Measurements from ENCODE around the gene ELP1.

ELP1 gene

DNA sequence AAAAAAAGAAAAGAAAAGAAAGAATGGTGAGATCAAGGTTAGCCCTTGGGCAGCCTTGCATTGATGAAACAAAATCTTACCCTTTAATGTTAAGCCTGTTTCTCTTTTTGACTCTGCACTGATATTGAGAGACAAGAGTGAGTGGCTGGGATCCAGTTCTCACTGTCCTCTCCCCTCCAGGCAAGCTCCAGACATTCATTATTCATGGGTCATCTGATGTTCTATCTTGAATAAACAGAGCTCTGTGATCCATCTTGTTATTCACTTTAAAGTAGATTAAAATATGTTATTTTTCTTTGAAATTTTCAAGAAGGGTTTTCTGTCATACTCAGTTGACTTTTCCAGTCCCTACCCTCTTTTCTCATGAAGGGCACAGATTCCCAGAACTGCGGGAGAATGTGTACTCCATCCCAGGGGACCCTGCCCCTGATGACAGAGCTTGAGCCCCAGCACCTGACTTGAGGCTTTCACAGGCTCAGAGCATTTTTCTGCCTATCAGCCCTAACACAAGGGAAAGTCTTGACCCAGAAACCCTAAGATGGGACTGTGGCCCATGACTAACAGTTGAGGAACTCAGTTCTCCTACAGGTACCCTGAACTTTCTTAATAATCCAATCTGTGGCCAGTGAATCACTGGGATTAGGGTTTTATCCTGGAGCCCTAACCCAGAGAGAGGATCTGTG lies 102.3 kb downstream of the ELP1 start:
- H3K4me3 ChIP-seq (ENCODE audit: low read depth, low read length): no peak overlapping the region
- CTCF ChIA-PET: no interaction called here
- POLR2A ChIA-PET: no interaction called here
- TF ChIP-seq, protein P1, sequence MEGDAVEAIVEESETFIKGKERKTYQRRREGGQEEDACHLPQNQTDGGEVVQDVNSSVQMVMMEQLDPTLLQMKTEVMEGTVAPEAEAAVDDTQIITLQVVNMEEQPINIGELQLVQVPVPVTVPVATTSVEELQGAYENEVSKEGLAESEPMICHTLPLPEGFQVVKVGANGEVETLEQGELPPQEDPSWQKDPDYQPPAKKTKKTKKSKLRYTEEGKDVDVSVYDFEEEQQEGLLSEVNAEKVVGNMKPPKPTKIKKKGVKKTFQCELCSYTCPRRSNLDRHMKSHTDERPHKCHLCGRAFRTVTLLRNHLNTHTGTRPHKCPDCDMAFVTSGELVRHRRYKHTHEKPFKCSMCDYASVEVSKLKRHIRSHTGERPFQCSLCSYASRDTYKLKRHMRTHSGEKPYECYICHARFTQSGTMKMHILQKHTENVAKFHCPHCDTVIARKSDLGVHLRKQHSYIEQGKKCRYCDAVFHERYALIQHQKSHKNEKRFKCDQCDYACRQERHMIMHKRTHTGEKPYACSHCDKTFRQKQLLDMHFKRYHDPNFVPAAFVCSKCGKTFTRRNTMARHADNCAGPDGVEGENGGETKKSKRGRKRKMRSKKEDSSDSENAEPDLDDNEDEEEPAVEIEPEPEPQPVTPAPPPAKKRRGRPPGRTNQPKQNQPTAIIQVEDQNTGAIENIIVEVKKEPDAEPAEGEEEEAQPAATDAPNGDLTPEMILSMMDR (IDR thresholded peaks at IDR 0.05; ENCODE audit: insufficient read depth, low read length, missing control alignments): no peak
- DNase-seq (ENCODE audit: low read depth, low spot score): no peak

DNA sequence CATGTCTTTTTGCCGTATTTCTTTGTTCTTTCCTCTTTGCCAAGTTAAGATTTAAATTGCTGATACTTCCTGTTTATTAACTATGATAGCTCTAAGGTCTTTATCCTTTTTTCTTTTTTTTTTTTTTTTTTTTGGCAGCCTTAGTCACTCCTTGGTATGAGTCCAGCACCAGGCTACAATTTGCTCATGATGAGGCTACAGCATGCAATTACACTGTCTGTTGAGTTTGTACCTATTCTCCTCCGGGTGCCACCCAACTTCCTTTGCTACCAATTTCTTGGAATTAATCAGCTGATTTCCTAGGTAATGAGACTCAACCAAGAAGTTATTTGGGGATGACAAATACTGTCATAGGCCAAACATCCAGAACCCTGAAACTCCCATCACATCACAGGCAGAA lies 103.7 kb downstream of the ELP1 start:
- H3K4me3 ChIP-seq (ENCODE audit: low read depth, low read length): no peak overlapping the region
- TF ChIP-seq, protein P1 (IDR thresholded peaks at IDR 0.05; ENCODE audit: insufficient read depth, low read length, missing control alignments): no peak
- no peak for DNase-seq (ENCODE audit: low read depth, low spot score)
- ChIA-PET POLR2A (no interaction called here), CTCF (interaction anchor here (0.9 kb wide), 1 partner anchor 68 kb away, joined by 3 read pairs; no protein-coding TSS in a partner anchor)

DNA sequence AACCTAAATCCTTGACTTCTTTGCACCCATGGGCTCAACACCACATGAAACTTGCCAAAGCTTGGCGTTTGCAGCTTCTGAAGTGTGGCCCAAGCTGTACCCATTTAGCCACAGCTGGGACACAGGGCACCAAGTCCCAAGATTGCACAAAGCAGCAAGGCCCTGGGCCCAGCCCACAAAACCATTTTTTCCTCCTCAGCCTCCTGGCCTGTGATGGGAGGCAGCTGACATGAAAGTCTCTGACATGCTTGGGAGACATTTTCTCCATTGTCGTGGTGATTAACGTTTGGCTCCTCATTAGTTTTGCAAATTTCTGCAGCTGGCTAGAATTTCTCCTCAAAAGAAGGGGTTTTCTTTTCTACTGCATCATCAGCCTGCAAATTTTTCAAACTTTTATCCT lies 110.1 kb downstream of the ELP1 start:
- H3K4me3 ChIP-seq (ENCODE audit: low read depth, low read length): no peak overlapping the region
- POLR2A ChIA-PET: no interaction called here
- DNase-seq (ENCODE audit: low read depth, low spot score): no peak
- CTCF ChIA-PET: no interaction called here
- TF ChIP-seq, protein P1 (IDR thresholded peaks at IDR 0.05; ENCODE audit: insufficient read depth, low read length, missing control alignments): no peak

Measured in AG04449 (cell line).